GM12878 (cell line): ENCODE results near the gene TNFRSF8. TPM values are rescaled to one million over a fixed set of nuclear protein-coding genes. Genes with fewer than 3 reads are reported as not detected.

Experiments
- CREM ChIP-seq: IDR thresholded peaks from 2 replicates; pipeline ENCODE4 v1.6.1; 2014; ENCODE audit warnings: antibody characterized with exemption, low read depth
- HDGF ChIP-seq: fragments of 450-650 bp; IDR thresholded peaks from 2 replicates; pipeline ENCODE4 v1.6.1; 2016; ENCODE audit warnings: antibody characterized with exemption
- IKZF2 ChIP-seq, 2 experiments: fragments of 450-650 bp; IDR thresholded peaks; 2 replicates each; pipeline ENCODE4 v1.6.1; 2017; ENCODE audit warnings: mild to moderate bottlenecking in 2 of 2, moderate library complexity in 2 of 2
- JUNB ChIP-seq: IDR thresholded peaks from 2 replicates; pipeline ENCODE4 v1.6.1; 2016; ENCODE audit warnings: antibody characterized with exemption, mild to moderate bottlenecking
- MTA2 ChIP-seq: fragments of 450-650 bp; IDR thresholded peaks from 2 replicates; pipeline ENCODE4 v1.6.1; 2016; ENCODE audit warnings: low read depth, mild to moderate bottlenecking, moderate library complexity
- NBN ChIP-seq: fragments of 450-650 bp; IDR thresholded peaks from 2 replicates; pipeline ENCODE4 v1.6.1; 2016
- PBX3 ChIP-seq: IDR thresholded peaks from 2 replicates; pipeline ENCODE4 v1.6.1; 2011; ENCODE audit warnings: mild to moderate bottlenecking, low read depth, low read length, moderate library complexity; ENCODE audit not compliant: insufficient replicate concordance
- PKNOX1 ChIP-seq: fragments of 450-650 bp; IDR thresholded peaks from 2 replicates; pipeline ENCODE4 v1.6.1; 2016; ENCODE audit warnings: mild to moderate bottlenecking
- ZNF24 ChIP-seq: fragments of 450-650 bp; IDR thresholded peaks from 2 replicates; pipeline ENCODE4 v1.6.1; 2017; ENCODE audit warnings: antibody characterized with exemption, mild to moderate bottlenecking
- ZNF384 ChIP-seq: IDR thresholded peaks from 2 replicates; pipeline ENCODE4 v1.6.1; 2012; ENCODE audit warnings: low read depth, mild to moderate bottlenecking, low read length, improper control_type of control experiment, borderline replicate concordance
- ZSCAN29 ChIP-seq: fragments of 450-650 bp; IDR thresholded peaks from 2 replicates; pipeline ENCODE4 v1.6.1; 2017; ENCODE audit warnings: mild to moderate bottlenecking, moderate library complexity
- polyA plus RNA-seq, 11 experiments: library from polyadenylated mRNA; depleted of rRNA in 4 of 11; unstranded in 6 of 11; stranded (reverse) in 5 of 11; fragments of >200 nt; fragmentation: Nextera tagmentation in 4 of 11; fragmentation: Illumina TruSeq in 1 of 11; extraction: Ambion mirVana in 4 of 11; extraction: Trizol in 1 of 11; gene quantifications; 1 replicate in 1 of 11; 2 replicates in 10 of 11; pipeline versions ENCODE4 v1.2.1 to v1.2.3, GENCODE V29; 2011 to 2016; ENCODE audit warnings: inconsistent platforms in 2 of 11, missing spikeins in 2 of 11, low read depth in 1 of 11
- total RNA-seq, 4 experiments: library from RNA; depleted of rRNA in 3 of 4; stranded (reverse); fragments of >200 nt in 3 of 4; fragmentation: Illumina TruSeq in 1 of 4; extraction: Trizol in 1 of 4; gene quantifications; 2 replicates each; pipeline versions ENCODE4 v1.2.1 to v1.2.3, GENCODE V29; 2013 to 2021
- TF ChIP-seq, protein P1 (sequence below): fragments of 450-650 bp; IDR thresholded peaks from 2 replicates; pipeline ENCODE4 v1.6.1; 2017; ENCODE audit warnings: mild to moderate bottlenecking, moderate library complexity

TNFRSF8 gene
- total and polyA plus RNA-seq, 10 of the 15 experiments (the other 5 are each of a cell fraction or from before 2014, with no cell fraction given): 9.8 to 114 (median 58.8) TPM

DNA sequence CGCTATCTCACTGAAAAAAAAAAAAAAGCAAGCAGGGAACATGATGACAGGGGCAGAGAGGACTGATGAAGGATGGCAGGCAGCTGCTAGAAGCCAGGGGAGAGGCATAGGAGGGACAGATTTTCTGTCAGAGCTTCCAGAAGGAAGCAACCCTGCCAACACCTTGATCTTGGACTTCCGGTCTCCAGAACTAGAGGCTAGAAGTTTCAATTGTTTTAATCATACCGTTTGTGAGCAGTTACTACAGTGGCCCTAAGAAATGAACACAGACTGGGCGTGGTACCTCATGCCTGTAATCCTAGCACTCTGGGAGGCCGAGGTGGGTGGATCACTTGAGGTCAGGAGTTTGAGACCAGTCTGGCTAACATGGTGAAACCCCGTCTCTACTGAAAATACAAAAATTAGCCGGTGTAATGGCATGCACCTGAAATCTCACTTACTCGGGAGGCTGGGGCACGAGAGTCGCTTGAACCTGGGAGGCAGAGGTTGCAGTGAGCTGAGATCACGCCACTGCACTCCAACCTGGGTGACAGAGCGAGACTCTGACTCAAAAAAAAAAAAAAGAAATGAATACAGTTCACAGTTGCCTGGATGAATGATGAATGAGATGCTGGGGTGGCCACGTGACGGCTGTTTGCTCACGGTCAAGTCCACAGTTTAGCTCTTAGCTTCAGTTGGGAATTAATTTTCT is 18.8 kb upstream of the TNFRSF8 start (continued):
- TF ChIP-seq PBX3: peak; percentile 71
- peak; percentile 39; the same call in 1 of the 2 replicates for TF ChIP-seq HDGF
- TF ChIP-seq ZNF24: peak; percentile 50; the same call in 1 of the 2 replicates
- TF ChIP-seq PKNOX1: peak; percentile 69
- TF ChIP-seq, protein P1, sequence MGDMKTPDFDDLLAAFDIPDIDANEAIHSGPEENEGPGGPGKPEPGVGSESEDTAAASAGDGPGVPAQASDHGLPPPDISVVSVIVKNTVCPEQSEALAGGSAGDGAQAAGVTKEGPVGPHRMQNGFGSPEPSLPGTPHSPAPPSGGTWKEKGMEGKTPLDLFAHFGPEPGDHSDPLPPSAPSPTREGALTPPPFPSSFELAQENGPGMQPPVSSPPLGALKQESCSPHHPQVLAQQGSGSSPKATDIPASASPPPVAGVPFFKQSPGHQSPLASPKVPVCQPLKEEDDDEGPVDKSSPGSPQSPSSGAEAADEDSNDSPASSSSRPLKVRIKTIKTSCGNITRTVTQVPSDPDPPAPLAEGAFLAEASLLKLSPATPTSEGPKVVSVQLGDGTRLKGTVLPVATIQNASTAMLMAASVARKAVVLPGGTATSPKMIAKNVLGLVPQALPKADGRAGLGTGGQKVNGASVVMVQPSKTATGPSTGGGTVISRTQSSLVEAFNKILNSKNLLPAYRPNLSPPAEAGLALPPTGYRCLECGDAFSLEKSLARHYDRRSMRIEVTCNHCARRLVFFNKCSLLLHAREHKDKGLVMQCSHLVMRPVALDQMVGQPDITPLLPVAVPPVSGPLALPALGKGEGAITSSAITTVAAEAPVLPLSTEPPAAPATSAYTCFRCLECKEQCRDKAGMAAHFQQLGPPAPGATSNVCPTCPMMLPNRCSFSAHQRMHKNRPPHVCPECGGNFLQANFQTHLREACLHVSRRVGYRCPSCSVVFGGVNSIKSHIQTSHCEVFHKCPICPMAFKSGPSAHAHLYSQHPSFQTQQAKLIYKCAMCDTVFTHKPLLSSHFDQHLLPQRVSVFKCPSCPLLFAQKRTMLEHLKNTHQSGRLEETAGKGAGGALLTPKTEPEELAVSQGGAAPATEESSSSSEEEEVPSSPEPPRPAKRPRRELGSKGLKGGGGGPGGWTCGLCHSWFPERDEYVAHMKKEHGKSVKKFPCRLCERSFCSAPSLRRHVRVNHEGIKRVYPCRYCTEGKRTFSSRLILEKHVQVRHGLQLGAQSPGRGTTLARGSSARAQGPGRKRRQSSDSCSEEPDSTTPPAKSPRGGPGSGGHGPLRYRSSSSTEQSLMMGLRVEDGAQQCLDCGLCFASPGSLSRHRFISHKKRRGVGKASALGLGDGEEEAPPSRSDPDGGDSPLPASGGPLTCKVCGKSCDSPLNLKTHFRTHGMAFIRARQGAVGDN: peak; percentile 57; the same call in 1 of the 2 replicates
- TF ChIP-seq JUNB: peak; percentile 70
- peak; percentile 88 for TF ChIP-seq NBN
- TF ChIP-seq CREM: peak; percentile 34; the same call in 1 of the 2 replicates
- TF ChIP-seq ZSCAN29: peak; percentile 82
- peak; percentile 51 to 57; a peak in 3 of 4 replicates for TF ChIP-seq IKZF2 (IDR thresholded peaks at IDR 0.05)
- 0 out of 2 replicates have a peak, but pooled peaks have one; percentile 27 for TF ChIP-seq MTA2
- peak; percentile 60; the same call in 1 of the 2 replicates for TF ChIP-seq ZNF384
